Measurements from ENCODE around the gene ABHD12B.
"Not testable (repeated sequence)": the region's sequence is repeated elsewhere in the genome, so short reads cannot be mapped to it uniquely, and the experiment has no call there.

ABHD12B gene

GRCh38 chr14:50937800-50938199 is 65.9 kb downstream of the ABHD12B start:
- H3K36me3 ChIP-seq (ENCODE audit: insufficient read depth, insufficient read length, low read length): peaks cover 26% of the 10 kb centered on the region
- H3K27me3 ChIP-seq (ENCODE audit: insufficient read depth, insufficient read length): no peaks in the 10 kb centered on the region
- no peaks in the 10 kb centered on the region for H3K9me3 ChIP-seq (ENCODE audit: insufficient read depth, low read length)
- no peak overlapping the region for H3K4me3 ChIP-seq (ENCODE audit: insufficient read length, low read depth)
- H3K9ac ChIP-seq (ENCODE audit: insufficient read length, low read depth): no peak overlapping the region
- no peak for DNase-seq (ENCODE audit: low read depth, low spot score)
- TF ChIP-seq YY1 (IDR thresholded peaks at IDR 0.05; ENCODE audit: insufficient read depth, insufficient read length) (no peak), SUZ12 (IDR thresholded peaks at IDR 0.05; ENCODE audit: extremely low read depth, insufficient read depth, insufficient read length) (no peak), ZNF274 (IDR thresholded peaks at IDR 0.05; ENCODE audit: low read depth, low read length) (no peak)
- H3K4me1 ChIP-seq (ENCODE audit: insufficient read depth, insufficient read length): no peaks in the 10 kb centered on the region

GRCh38 chr14:50941151-50941550 is 69.3 kb downstream of the ABHD12B start:
- Histone ChIP-seq H3K4me1 (ENCODE audit: insufficient read depth, insufficient read length) (no peaks in the 10 kb centered on the region), H3K27me3 (ENCODE audit: insufficient read depth, insufficient read length) (no peaks in the 10 kb centered on the region), H3K9ac (ENCODE audit: insufficient read length, low read depth) (no peak overlapping the region), H3K36me3 (ENCODE audit: insufficient read depth, insufficient read length, low read length) (peaks cover 15% of the 10 kb centered on the region), H3K4me3 (ENCODE audit: insufficient read length, low read depth) (no peak overlapping the region), H3K9me3 (ENCODE audit: insufficient read depth, low read length) (no peaks in the 10 kb centered on the region)
- no peak for DNase-seq (ENCODE audit: low read depth, low spot score)
- TF ChIP-seq YY1 (IDR thresholded peaks at IDR 0.05; ENCODE audit: insufficient read depth, insufficient read length) (no peak), ZNF274 (IDR thresholded peaks at IDR 0.05; ENCODE audit: low read depth, low read length) (no peak), SUZ12 (IDR thresholded peaks at IDR 0.05; ENCODE audit: extremely low read depth, insufficient read depth, insufficient read length) (no peak)

GRCh38 chr14:50941638-50942037 is 69.8 kb downstream of the ABHD12B start:
- H3K9me3 ChIP-seq (ENCODE audit: insufficient read depth, low read length); H3K9ac ChIP-seq (ENCODE audit: insufficient read length, low read depth); H3K4me1 ChIP-seq (ENCODE audit: insufficient read depth, insufficient read length); H3K4me3 ChIP-seq (ENCODE audit: insufficient read length, low read depth); DNase-seq (ENCODE audit: low read depth, low spot score); H3K27me3 ChIP-seq (ENCODE audit: insufficient read depth, insufficient read length): not testable (repeated sequence)
- H3K36me3 ChIP-seq (ENCODE audit: insufficient read depth, insufficient read length, low read length): peaks cover 15% of the 10 kb centered on the region

GRCh38 chr14:50943261-50943942 is 71.5 kb downstream of the ABHD12B start:
- no peak for TF ChIP-seq YY1 (IDR thresholded peaks at IDR 0.05; ENCODE audit: insufficient read depth, insufficient read length)
- TF ChIP-seq SUZ12 (IDR thresholded peaks at IDR 0.05; ENCODE audit: extremely low read depth, insufficient read depth, insufficient read length): no peak
- no peak for TF ChIP-seq ZNF274 (IDR thresholded peaks at IDR 0.05; ENCODE audit: low read depth, low read length)
- no peaks in the 10 kb centered on the region for H3K4me1 ChIP-seq (ENCODE audit: insufficient read depth, insufficient read length)
- H3K36me3 ChIP-seq (ENCODE audit: insufficient read depth, insufficient read length, low read length): peaks cover 15% of the 10 kb centered on the region
- H3K4me3 ChIP-seq (ENCODE audit: insufficient read length, low read depth): peak overlapping the region; percentile 78
- no peaks in the 10 kb centered on the region for H3K9me3 ChIP-seq (ENCODE audit: insufficient read depth, low read length)
- H3K27me3 ChIP-seq (ENCODE audit: insufficient read depth, insufficient read length): no peaks in the 10 kb centered on the region
- peak overlapping the region; percentile 76 for H3K9ac ChIP-seq (ENCODE audit: insufficient read length, low read depth)
- no peak for DNase-seq (ENCODE audit: low read depth, low spot score)

GRCh38 chr14:50943943-50944646 is 72.2 kb downstream of the ABHD12B start, which contains the start of gene PYGL:
Gene PYGL, minus strand, starts transcription at chr14:50944483. Its CDS starts 80 bp downstream, at chr14:50944403.
- Histone ChIP-seq H3K9ac (ENCODE audit: insufficient read length, low read depth) (peak within 1 kb of the TSS; percentile 76), H3K9me3 (ENCODE audit: insufficient read depth, low read length) (no peaks in the 10 kb centered on the region), H3K4me3 (ENCODE audit: insufficient read length, low read depth) (peak within 1 kb of the TSS; percentile 78), H3K36me3 (ENCODE audit: insufficient read depth, insufficient read length, low read length) (peaks cover 15% of the 10 kb centered on the region), H3K4me1 (ENCODE audit: insufficient read depth, insufficient read length) (no peaks in the 10 kb centered on the region), H3K27me3 (ENCODE audit: insufficient read depth, insufficient read length) (no peaks in the 10 kb centered on the region)
- TF ChIP-seq SUZ12 (IDR thresholded peaks at IDR 0.05; ENCODE audit: extremely low read depth, insufficient read depth, insufficient read length) (no peak), ZNF274 (IDR thresholded peaks at IDR 0.05; ENCODE audit: low read depth, low read length) (no peak), YY1 (IDR thresholded peaks at IDR 0.05; ENCODE audit: insufficient read depth, insufficient read length) (no peak)
- no peak for DNase-seq (ENCODE audit: low read depth, low spot score)

GRCh38 chr14:50944647-50945413 is 73.0 kb downstream of the ABHD12B start:
- Histone ChIP-seq H3K9me3 (ENCODE audit: insufficient read depth, low read length) (no peaks in the 10 kb centered on the region), H3K36me3 (ENCODE audit: insufficient read depth, insufficient read length, low read length) (peaks cover 15% of the 10 kb centered on the region), H3K4me3 (ENCODE audit: insufficient read length, low read depth) (peak overlapping the region; percentile 78), H3K27me3 (ENCODE audit: insufficient read depth, insufficient read length) (no peaks in the 10 kb centered on the region), H3K4me1 (ENCODE audit: insufficient read depth, insufficient read length) (no peaks in the 10 kb centered on the region), H3K9ac (ENCODE audit: insufficient read length, low read depth) (peak overlapping the region; percentile 76)
- no peak for DNase-seq (ENCODE audit: low read depth, low spot score)
- TF ChIP-seq ZNF274 (IDR thresholded peaks at IDR 0.05; ENCODE audit: low read depth, low read length) (no peak), SUZ12 (IDR thresholded peaks at IDR 0.05; ENCODE audit: extremely low read depth, insufficient read depth, insufficient read length) (no peak), YY1 (IDR thresholded peaks at IDR 0.05; ENCODE audit: insufficient read depth, insufficient read length) (no peak)

Measured in NT2/D1 (cell line).